Measurements from ENCODE around the gene ST8SIA6.

Gene ST8SIA6

GRCh38 chr10:17497446-17498030 is 43.1 kb upstream of the ST8SIA6 start:
- Histone ChIP-seq H3K9me3 (replicated peaks; ENCODE audit: insufficient read depth, low read length) (no peaks in the 10 kb centered on the region), H3K4me2 (ENCODE audit: low read depth, low read length) (no peak overlapping the region), H3K9ac (ENCODE audit: low read length) (no peak overlapping the region), H2AFZ (ENCODE audit: low read length) (no peak overlapping the region), H3K36me3 (replicated peaks; ENCODE audit: insufficient read depth, low read length) (no peaks in the 10 kb centered on the region), H3K4me1 (ENCODE audit: low read length) (no peaks in the 10 kb centered on the region), H3K27ac (ENCODE audit: low read length) (no peak overlapping the region), H3K79me2 (ENCODE audit: low read length) (no peaks in the 10 kb centered on the region), H3K27me3 (replicated peaks; ENCODE audit: insufficient read depth, low read length) (no peaks in the 10 kb centered on the region), H3K4me3 (ENCODE audit: low read length) (no peak overlapping the region), H4K20me1 (ENCODE audit: insufficient read depth, low read length) (no peaks in the 10 kb centered on the region), H3K9me2 (replicated peaks; ENCODE audit: insufficient read depth, low read length) (no peaks in the 10 kb centered on the region; the same call in 1 of the 2 replicates), H3F3A (ENCODE audit: insufficient read depth, low read length) (no peaks in the 10 kb centered on the region)
- no peak for DNase-seq
- TF ChIP-seq EZH2 (optimal IDR thresholded peaks at IDR 0.05; ENCODE audit: low read depth, low read length) (no peak), CTCF (IDR thresholded peaks at IDR 0.05; ENCODE audit: low read length) (no peak), EZH2phosphoT487 (IDR thresholded peaks at IDR 0.05; ENCODE audit: low read length) (no peak)

- Histone ChIP-seq H4K20me1 (ENCODE audit: insufficient read depth, low read length) (no peaks in the 10 kb centered on the region), H3K27ac (ENCODE audit: low read length) (no peak overlapping the region), H3K79me2 (ENCODE audit: low read length) (no peaks in the 10 kb centered on the region), H3K9me3 (replicated peaks; ENCODE audit: insufficient read depth, low read length) (no peaks in the 10 kb centered on the region), H3K9me2 (replicated peaks; ENCODE audit: insufficient read depth, low read length) (no peaks in the 10 kb centered on the region; the same call in 1 of the 2 replicates), H3K4me3 (ENCODE audit: low read length) (no peak overlapping the region), H3F3A (ENCODE audit: insufficient read depth, low read length) (no peaks in the 10 kb centered on the region), H2AFZ (ENCODE audit: low read length) (no peak overlapping the region), H3K4me2 (ENCODE audit: low read depth, low read length) (no peak overlapping the region), H3K27me3 (replicated peaks; ENCODE audit: insufficient read depth, low read length) (no peaks in the 10 kb centered on the region), H3K4me1 (ENCODE audit: low read length) (no peaks in the 10 kb centered on the region), H3K36me3 (replicated peaks; ENCODE audit: insufficient read depth, low read length) (no peaks in the 10 kb centered on the region), H3K9ac (ENCODE audit: low read length) (no peak overlapping the region)
- no peak for TF ChIP-seq EZH2 (optimal IDR thresholded peaks at IDR 0.05; ENCODE audit: low read depth, low read length)
- no peak for TF ChIP-seq CTCF (IDR thresholded peaks at IDR 0.05; ENCODE audit: low read length)
- no peak for TF ChIP-seq EZH2phosphoT487 (IDR thresholded peaks at IDR 0.05; ENCODE audit: low read length)
- no peak for DNase-seq
Observed at GRCh38 chr10:17494626-17495260, 40.3 kb upstream of the ST8SIA6 start.

- no peak overlapping the region for H3K4me3 ChIP-seq (ENCODE audit: low read length)
- H3K4me1 ChIP-seq (ENCODE audit: low read length): no peaks in the 10 kb centered on the region
- H3K4me2 ChIP-seq (ENCODE audit: low read depth, low read length): no peak overlapping the region
- no peak overlapping the region for H3K9ac ChIP-seq (ENCODE audit: low read length)
- no peaks in the 10 kb centered on the region for H3K79me2 ChIP-seq (ENCODE audit: low read length)
- no peak for TF ChIP-seq EZH2 (optimal IDR thresholded peaks at IDR 0.05; ENCODE audit: low read depth, low read length)
- TF ChIP-seq CTCF (IDR thresholded peaks at IDR 0.05; ENCODE audit: low read length): no peak
- TF ChIP-seq EZH2phosphoT487 (IDR thresholded peaks at IDR 0.05; ENCODE audit: low read length): no peak
- no peaks in the 10 kb centered on the region for H3F3A ChIP-seq (ENCODE audit: insufficient read depth, low read length)
- no peaks in the 10 kb centered on the region for H3K27me3 ChIP-seq (replicated peaks; ENCODE audit: insufficient read depth, low read length)
- no peaks in the 10 kb centered on the region for H3K9me2 ChIP-seq (replicated peaks; ENCODE audit: insufficient read depth, low read length)
- H2AFZ ChIP-seq (ENCODE audit: low read length): no peak overlapping the region
- no peak overlapping the region for H3K27ac ChIP-seq (ENCODE audit: low read length)
- no peaks in the 10 kb centered on the region for H3K36me3 ChIP-seq (replicated peaks; ENCODE audit: insufficient read depth, low read length)
- no peak for DNase-seq
- no peaks in the 10 kb centered on the region for H4K20me1 ChIP-seq (ENCODE audit: insufficient read depth, low read length)
- H3K9me3 ChIP-seq (replicated peaks; ENCODE audit: insufficient read depth, low read length): no peaks in the 10 kb centered on the region
Observed at GRCh38 chr10:17488848-17489247, 34.5 kb upstream of the ST8SIA6 start.

Data from MM.1S (cell line).